IPS-15b (cell line): Measurements from ENCODE around the gene RHEBL1.
"Not testable (repeated sequence)": the region's sequence is repeated elsewhere in the genome, so short reads cannot be mapped to it uniquely, and the experiment has no call there.

Source experiments
- H3K27me3 ChIP-seq: one replicate; pipeline ENCODE4 v1.6.1; 2013; ENCODE audit warnings: low read length; ENCODE audit not compliant: control insufficient read depth, insufficient read depth
- H3K36me3 ChIP-seq: one replicate; pipeline ENCODE4 v1.6.1; 2013; ENCODE audit warnings: low read length; ENCODE audit not compliant: control insufficient read depth, insufficient read depth
- H3K4me1 ChIP-seq: one replicate; pipeline ENCODE4 v1.6.1; 2013; ENCODE audit warnings: mild to moderate bottlenecking, low read length; ENCODE audit not compliant: control insufficient read depth, insufficient read depth
- H3K4me3 ChIP-seq: one replicate; pipeline ENCODE4 v1.5.1; 2013; ENCODE audit warnings: low read depth, low read length
- H3K9ac ChIP-seq: one replicate; pipeline ENCODE4 v1.6.1; 2013; ENCODE audit warnings: low read depth, mild to moderate bottlenecking, low read length
- H3K9me3 ChIP-seq: one replicate; pipeline ENCODE4 v1.6.1; 2013; ENCODE audit warnings: mild to moderate bottlenecking, low read length; ENCODE audit not compliant: control insufficient read depth, insufficient read depth

RHEBL1 gene

GRCh38 chr12:49086116-49086515 is 16.3 kb upstream of the RHEBL1 start:
- H3K36me3 ChIP-seq: peaks cover 2% of the 10 kb centered on the region
- no peak overlapping the region for H3K9ac ChIP-seq
- no peak overlapping the region for H3K4me3 ChIP-seq
- H3K4me1 ChIP-seq: peaks cover 14% of the 10 kb centered on the region
- peaks cover 67% of the 10 kb centered on the region for H3K27me3 ChIP-seq
- H3K9me3 ChIP-seq: no peaks in the 10 kb centered on the region

DNA sequence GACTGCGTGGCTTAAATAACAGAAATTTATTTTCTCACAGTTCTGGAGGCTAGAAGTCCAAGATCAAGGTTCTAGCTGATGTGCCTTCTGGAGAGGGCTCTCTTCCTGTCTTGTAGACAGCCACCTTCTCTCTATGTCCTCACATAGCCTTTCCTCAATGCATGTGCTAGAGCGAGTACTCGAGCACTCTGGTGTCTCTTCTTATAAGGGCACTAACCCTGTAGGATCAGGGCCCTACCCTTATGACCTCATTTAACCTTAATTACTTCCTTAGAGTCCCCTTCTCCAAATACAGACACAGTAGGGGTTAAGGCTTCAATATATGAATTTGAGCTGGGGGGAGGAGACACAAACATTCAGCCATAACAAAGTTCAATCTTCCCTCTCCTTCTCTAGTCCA is 14.7 kb upstream of the RHEBL1 start:
- Histone ChIP-seq H3K9me3 (no peaks in the 10 kb centered on the region), H3K4me1 (peaks cover 13% of the 10 kb centered on the region), H3K27me3 (peaks cover 55% of the 10 kb centered on the region), H3K9ac (no peak overlapping the region), H3K36me3 (no peaks in the 10 kb centered on the region), H3K4me3 (no peak overlapping the region)

GRCh38 chr12:49079793-49080192 is 10.0 kb upstream of the RHEBL1 start:
- Histone ChIP-seq H3K36me3 (no peaks in the 10 kb centered on the region), H3K4me1 (no peaks in the 10 kb centered on the region), H3K4me3 (no peak overlapping the region), H3K9ac (no peak overlapping the region), H3K9me3 (no peaks in the 10 kb centered on the region), H3K27me3 (peaks cover 17% of the 10 kb centered on the region)

DNA sequence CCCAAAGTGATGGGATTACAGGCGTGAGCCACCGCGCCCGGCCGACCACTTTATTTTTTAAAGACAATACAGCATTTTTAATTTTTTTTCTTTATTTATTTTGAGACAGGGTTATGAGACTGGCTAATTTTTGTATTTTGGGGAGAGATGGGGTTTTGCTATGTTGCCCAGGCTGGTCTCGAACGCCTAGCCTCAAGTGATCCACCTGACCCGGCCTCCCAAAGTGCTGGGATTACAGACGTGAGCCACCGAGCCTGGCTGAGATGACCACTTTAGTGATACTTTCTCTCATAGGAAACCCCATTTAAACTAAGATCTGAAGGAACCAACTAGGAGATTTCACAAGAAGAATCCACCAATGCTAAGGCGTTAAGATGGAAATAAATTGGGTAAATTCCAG is 1.2 kb upstream of the RHEBL1 start:
- no peaks in the 10 kb centered on the region for H3K9me3 ChIP-seq
- peaks cover 5% of the 10 kb centered on the region for H3K4me1 ChIP-seq
- H3K9ac ChIP-seq: no peak overlapping the region
- peaks cover 25% of the 10 kb centered on the region for H3K27me3 ChIP-seq
- no peaks in the 10 kb centered on the region for H3K36me3 ChIP-seq
- H3K4me3 ChIP-seq: no peak overlapping the region

DNA sequence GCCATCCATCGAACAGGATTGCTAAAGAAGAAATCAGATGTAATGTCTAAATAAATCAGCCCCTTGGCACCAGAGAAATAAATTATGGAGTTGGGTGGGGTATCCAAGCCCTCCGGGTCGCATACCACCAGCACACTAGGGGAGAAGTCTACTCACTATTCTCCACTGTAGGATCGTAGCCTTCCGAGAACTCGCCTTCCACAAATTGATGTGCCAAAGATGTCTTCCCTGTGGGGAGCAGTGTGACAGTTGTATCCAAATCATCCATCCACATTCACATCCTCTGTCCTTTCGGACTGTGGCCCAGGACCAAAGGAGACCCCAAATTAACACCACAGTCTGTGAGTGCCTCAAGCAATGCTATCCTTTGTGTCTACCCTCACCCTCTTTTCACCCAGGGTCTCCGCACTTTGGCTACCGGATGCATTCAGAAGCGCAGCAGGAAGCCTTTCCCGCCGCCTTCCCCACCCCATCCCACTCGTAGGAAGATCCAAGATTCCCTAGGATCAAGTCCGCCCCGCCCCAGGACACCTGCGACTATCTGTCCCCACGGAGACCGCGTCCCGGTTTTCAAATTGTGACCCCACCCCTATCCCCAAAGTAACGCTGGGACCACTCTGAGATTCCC is 786 bp downstream of the RHEBL1 start:
- peak overlapping the region; percentile 62 for H3K9ac ChIP-seq
- peak overlapping the region; percentile 82 for H3K4me3 ChIP-seq
- no peaks in the 10 kb centered on the region for H3K9me3 ChIP-seq
- peaks cover 25% of the 10 kb centered on the region for H3K27me3 ChIP-seq
- no peaks in the 10 kb centered on the region for H3K36me3 ChIP-seq
- H3K4me1 ChIP-seq: peaks cover 5% of the 10 kb centered on the region

DNA sequence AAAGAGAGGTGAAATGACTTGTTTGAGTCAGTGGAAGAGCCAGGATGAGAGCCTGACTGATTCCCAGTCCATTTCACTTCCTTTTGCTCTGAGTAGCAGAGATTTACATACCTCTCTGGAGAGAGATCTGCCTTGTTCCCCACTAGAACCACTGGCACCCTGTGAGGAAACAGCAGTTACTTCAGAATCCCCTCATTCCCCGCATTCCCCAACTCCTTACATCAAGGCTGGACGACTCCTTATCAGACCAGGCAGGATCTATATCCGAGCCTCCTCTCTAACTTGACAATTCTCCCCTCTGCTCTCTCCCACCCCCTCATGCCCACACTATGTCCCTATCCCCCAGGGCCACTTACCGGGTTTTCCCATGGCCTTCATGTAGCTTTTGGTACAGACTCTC is 3.7 kb downstream of the RHEBL1 start:
- Histone ChIP-seq H3K9me3 (no peaks in the 10 kb centered on the region), H3K9ac (no peak overlapping the region), H3K36me3 (no peaks in the 10 kb centered on the region)

DNA sequence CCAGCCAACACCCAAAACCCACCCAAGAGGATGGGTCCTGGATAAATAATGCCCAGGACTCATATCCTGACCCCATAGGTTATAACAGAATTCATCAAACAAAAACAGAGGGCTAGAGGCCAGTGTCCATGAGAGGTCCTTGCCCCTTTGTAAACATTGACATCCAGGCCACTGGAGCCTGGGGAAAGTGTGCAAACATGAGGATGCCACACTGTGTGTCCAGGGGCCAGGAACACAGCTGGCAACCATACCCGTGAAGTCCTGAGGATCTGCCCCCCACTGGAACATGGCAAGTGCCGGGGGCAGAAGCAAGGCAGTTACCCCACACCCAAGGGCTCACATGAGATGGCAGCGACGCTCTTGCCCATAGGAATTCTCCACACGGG is 5.0 kb downstream of the RHEBL1 start:
- no peak overlapping the region for H3K4me3 ChIP-seq
- H3K27me3 ChIP-seq: peaks cover 15% of the 10 kb centered on the region
- no peaks in the 10 kb centered on the region for H3K9me3 ChIP-seq
- no peak overlapping the region for H3K9ac ChIP-seq
- H3K4me1 ChIP-seq: no peaks in the 10 kb centered on the region
- peaks cover 5% of the 10 kb centered on the region for H3K36me3 ChIP-seq

More for the DNA sequence above, 3.7 kb downstream of the RHEBL1 start:
- peaks cover 5% of the 10 kb centered on the region for H3K4me1 ChIP-seq
- peaks cover 20% of the 10 kb centered on the region for H3K27me3 ChIP-seq
- no peak overlapping the region for H3K4me3 ChIP-seq

GRCh38 chr12:49061916-49062315 is 7.9 kb downstream of the RHEBL1 start:
- not testable (repeated sequence) for H3K4me3 ChIP-seq, H3K9me3 ChIP-seq, H3K36me3 ChIP-seq, H3K27me3 ChIP-seq, H3K9ac ChIP-seq
- H3K4me1 ChIP-seq: peaks cover 13% of the 10 kb centered on the region

GRCh38 chr12:49061157-49061650 is 8.6 kb downstream of the RHEBL1 start:
- Histone ChIP-seq H3K27me3 (no peaks in the 10 kb centered on the region), H3K36me3 (peaks cover 5% of the 10 kb centered on the region), H3K9me3 (no peaks in the 10 kb centered on the region), H3K4me3 (peak overlapping the region; percentile 85), H3K9ac (peak overlapping the region; percentile 97), H3K4me1 (peaks cover 16% of the 10 kb centered on the region)

GRCh38 chr12:49060237-49061156 is 9.3 kb downstream of the RHEBL1 start, which contains the start of gene KMT2D:
TSS of gene KMT2D (minus strand) at chr12:49060794. CDS start at chr12:49055324, 5,470 bp downstream.
- no peaks in the 10 kb centered on the region for H3K9me3 ChIP-seq
- H3K9ac ChIP-seq: peak within 1 kb of the TSS; percentile 97
- H3K4me3 ChIP-seq: peak within 1 kb of the TSS; percentile 85
- H3K36me3 ChIP-seq: peaks cover 5% of the 10 kb centered on the region
- peaks cover 23% of the 10 kb centered on the region for H3K4me1 ChIP-seq
- no peaks in the 10 kb centered on the region for H3K27me3 ChIP-seq

DNA sequence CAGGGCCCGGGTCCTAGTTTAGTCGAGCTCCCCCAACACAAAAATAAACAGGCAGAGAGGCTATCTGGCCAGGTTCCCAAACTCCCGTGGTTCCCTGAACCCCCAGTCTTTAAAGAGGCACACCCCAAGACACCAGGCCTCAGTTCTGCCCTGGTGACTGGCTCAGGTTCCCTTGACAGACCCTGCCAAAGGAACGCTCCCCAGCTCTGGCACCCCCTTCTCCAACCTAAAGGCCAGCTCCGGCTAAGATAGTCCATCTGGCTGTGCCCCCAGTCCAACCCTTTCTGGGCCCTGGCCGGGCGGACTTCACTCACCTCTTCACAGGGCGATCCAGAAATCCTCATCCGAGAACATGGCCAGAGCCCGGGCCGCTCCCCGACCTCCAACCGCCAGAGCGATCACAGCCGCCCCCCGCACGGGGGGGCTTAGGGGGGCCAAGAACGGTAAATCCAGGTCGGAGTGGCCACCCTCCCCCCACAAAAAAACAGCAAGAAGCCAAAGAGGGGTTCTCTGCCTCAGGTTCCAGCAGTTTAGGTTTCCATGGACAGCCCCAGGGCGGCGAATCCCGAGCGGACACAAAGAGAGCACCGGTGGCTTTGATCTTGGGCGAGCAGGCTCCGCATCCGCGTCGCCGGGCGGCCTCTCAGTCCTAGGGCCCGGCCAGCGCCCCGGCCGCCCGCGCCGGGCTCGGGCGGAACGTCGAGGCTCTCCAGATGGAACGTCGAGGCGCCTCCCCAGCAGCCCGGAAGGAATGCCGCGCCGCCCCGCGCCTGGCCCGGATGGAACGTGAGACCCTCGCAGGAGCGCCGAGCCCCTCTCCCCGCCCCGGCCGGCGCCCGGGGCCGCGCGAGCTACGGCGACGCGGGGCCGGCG is 10.2 kb downstream of the RHEBL1 start:
- H3K4me1 ChIP-seq: peaks cover 23% of the 10 kb centered on the region
- no peaks in the 10 kb centered on the region for H3K27me3 ChIP-seq
- peak overlapping the region; percentile 97 for H3K9ac ChIP-seq
- H3K36me3 ChIP-seq: peaks cover 5% of the 10 kb centered on the region
- peak overlapping the region; percentile 85 for H3K4me3 ChIP-seq
- H3K9me3 ChIP-seq: no peaks in the 10 kb centered on the region
